Putamen (tissue), 1 donor: ENCODE measurements around the gene HEATR5A.
A peak's percentile ranks its signal among the peaks of the same experiment; 100 is the strongest.
"Not testable (repeated sequence)": the region's sequence is repeated elsewhere in the genome, so short reads cannot be mapped to it uniquely, and the experiment has no call there.

Source experiments
- DNase-seq: peaks from one replicate; pipeline ENCODE4 v3.0.0-alpha.2; 2016; ENCODE audit warnings: low spot score

HEATR5A gene

GRCh38 chr14:31420319-31421111 lies at the start of gene HEATR5A:
Gene HEATR5A, minus strand, starts transcription at chr14:31420550. Its CDS starts 17,575 bp downstream, at chr14:31402975.
- peak; percentile 92 for DNase-seq

- DNase-seq = no peak
Measured at GRCh38 chr14:31466554-31466953, 46.2 kb upstream of the HEATR5A start.

- no peak for DNase-seq
Measured at GRCh38 chr14:31465111-31465510, 44.8 kb upstream of the HEATR5A start.

GRCh38 chr14:31462450-31462849 lies 42.1 kb upstream of the HEATR5A start:
- not testable (repeated sequence) for DNase-seq

- DNase-seq = no peak
Measured at GRCh38 chr14:31461545-31461944, 41.2 kb upstream of the HEATR5A start.

- DNase-seq = peak; percentile 63
Measured at GRCh38 chr14:31457665-31458659, 37.6 kb upstream of the HEATR5A start.

GRCh38 chr14:31456841-31457664 lies 36.7 kb upstream of the HEATR5A start, which contains the start of gene DTD2:
Gene DTD2, minus strand, starts transcription at chr14:31457506. Its CDS starts 113 bp downstream, at chr14:31457393.
- peak; percentile 98 for DNase-seq

GRCh38 chr14:31449971-31450610 lies 29.7 kb upstream of the HEATR5A start:
- peak; percentile 33 for DNase-seq

GRCh38 chr14:31449136-31449535 lies 28.8 kb upstream of the HEATR5A start:
- no peak for DNase-seq

- no peak for DNase-seq
Measured at GRCh38 chr14:31445703-31446102, 25.4 kb upstream of the HEATR5A start.

GRCh38 chr14:31442284-31442683 lies 21.9 kb upstream of the HEATR5A start:
- no peak for DNase-seq

GRCh38 chr14:31441273-31442111 lies 21.1 kb upstream of the HEATR5A start:
- no peak for DNase-seq

- no peak for DNase-seq
Measured at GRCh38 chr14:31440280-31440679, 19.9 kb upstream of the HEATR5A start.

GRCh38 chr14:31439561-31439960 lies 19.2 kb upstream of the HEATR5A start:
- DNase-seq = no peak

- DNase-seq = not testable (repeated sequence)
Measured at GRCh38 chr14:31437045-31437691, 16.8 kb upstream of the HEATR5A start.

- DNase-seq = no peak
Measured at GRCh38 chr14:31435276-31435675, 14.9 kb upstream of the HEATR5A start.

GRCh38 chr14:31430634-31431264 lies 10.4 kb upstream of the HEATR5A start:
- no peak for DNase-seq

GRCh38 chr14:31429791-31430190 lies 9.4 kb upstream of the HEATR5A start:
- DNase-seq = no peak

- no peak for DNase-seq
Measured at GRCh38 chr14:31428011-31428410, 7.7 kb upstream of the HEATR5A start.
